Smooth muscle cell (in vitro differentiated cells): ENCODE data around the gene RBM38. TPM values are rescaled to one million over a fixed set of nuclear protein-coding genes. Genes with fewer than 3 reads are reported as not detected.

Source experiments
- DNase-seq: peaks from one replicate; lab custom pipeline; 2025; ENCODE audit not compliant: unreplicated experiment; lab: John Stamatoyannopoulos, UW
- H2AFZ ChIP-seq: fragments of 200-600 bp; sonication (generic); 2 replicates; pipeline ENCODE4 v1.6.0; 2016; ENCODE audit warnings: antibody characterized with exemption, low read depth, mild to moderate bottlenecking
- H3F3A ChIP-seq: fragments of 200-600 bp; sonication (generic); 2 replicates; pipeline ENCODE4 v1.6.0; 2017; ENCODE audit warnings: antibody characterized with exemption, low read depth
- H3K27ac ChIP-seq: fragments of 200-600 bp; sonication (generic); 2 replicates; pipeline ENCODE4 v1.5.1; 2016; ENCODE audit warnings: low read depth, mild to moderate bottlenecking
- H3K27me3 ChIP-seq: fragments of 200-600 bp; sonication (generic); 2 replicates; pipeline ENCODE4 v1.6.1; 2016; ENCODE audit warnings: low read depth, mild to moderate bottlenecking
- H3K36me3 ChIP-seq: fragments of 200-600 bp; sonication (generic); 2 replicates; pipeline ENCODE4 v1.5.1; 2016; ENCODE audit warnings: low read depth
- H3K4me1 ChIP-seq: fragments of 200-600 bp; sonication (generic); 2 replicates; pipeline ENCODE4 v1.5.1; 2016; ENCODE audit warnings: low read depth
- H3K4me2 ChIP-seq: fragments of 200-600 bp; sonication (generic); 2 replicates; pipeline ENCODE4 v1.6.0; 2016; ENCODE audit warnings: mild to moderate bottlenecking
- H3K4me3 ChIP-seq: fragments of 200-600 bp; sonication (generic); 2 replicates; pipeline ENCODE4 v1.5.1; 2016; ENCODE audit warnings: mild to moderate bottlenecking
- H3K79me2 ChIP-seq: fragments of 200-600 bp; sonication (generic); 2 replicates; pipeline ENCODE4 v1.6.0; 2016; ENCODE audit warnings: low read depth, mild to moderate bottlenecking
- H3K9ac ChIP-seq: fragments of 200-600 bp; sonication (generic); 2 replicates; pipeline ENCODE4 v1.6.0; 2016; ENCODE audit warnings: low read depth
- H3K9me3 ChIP-seq: fragments of 200-600 bp; sonication (generic); replicated peaks from 2 replicates; pipeline ENCODE4 v1.5.1; 2016; ENCODE audit warnings: low read depth
- H4K20me1 ChIP-seq: fragments of 200-600 bp; sonication (generic); 2 replicates; pipeline ENCODE4 v1.6.0; 2016; ENCODE audit warnings: low read depth
- CTCF ChIP-seq: fragments of 200-600 bp; sonication (generic); IDR thresholded peaks from 2 replicates; pipeline ENCODE4 v1.5.1; 2017; ENCODE audit warnings: borderline replicate concordance, mild to moderate bottlenecking, antibody characterized with exemption; ENCODE audit not compliant: insufficient read depth, poor library complexity, severe bottlenecking
- WGBS: methylation state at CpG from one replicate; pipeline ENCODE4 v1.1.7; 2016; ENCODE audit warnings: low lambda C conversion rate; 5-methylcytosine and 5-hydroxymethylcytosine counted together
- polyA plus RNA-seq: library from polyadenylated mRNA; unstranded; fragments of >200 nt; fragmentation: Nextera tagmentation; extraction: Ambion mirVana; gene quantifications from 2 replicates; pipeline ENCODE4 v1.2.1, GENCODE V29; 2016
- total RNA-seq: library from RNA; depleted of rRNA; stranded (reverse); fragments of >200 nt; gene quantifications from 2 replicates; pipeline ENCODE4 v1.2.3, GENCODE V29; 2014

The RBM38 gene
- total and polyA plus RNA-seq, 2 experiments from 2014 or later = 12.0 to 12.7 TPM

GRCh38 chr20:57426271-57426689 lies 35.1 kb downstream of the RBM38 start:
- Histone ChIP-seq H2AFZ (no peak overlapping the region), H3K4me3 (no peak overlapping the region), H3K27me3 (no peaks in the 10 kb centered on the region), H3K27ac (no peak overlapping the region), H3K79me2 (no peaks in the 10 kb centered on the region), H3K4me2 (no peak overlapping the region), H3K9ac (no peak overlapping the region), H3F3A (no peaks in the 10 kb centered on the region), H3K9me3 (no peaks in the 10 kb centered on the region), H3K4me1 (no peaks in the 10 kb centered on the region), H4K20me1 (no peaks in the 10 kb centered on the region), H3K36me3 (no peaks in the 10 kb centered on the region)
- 88% methylated on average over 13 of the region's 13 CpGs for WGBS
- no peak for TF ChIP-seq CTCF
- no peak for DNase-seq

- Histone ChIP-seq H2AFZ (no peak overlapping the region), H3K36me3 (no peaks in the 10 kb centered on the region), H3K27me3 (no peaks in the 10 kb centered on the region), H3K9ac (no peak overlapping the region), H3K4me3 (no peak overlapping the region), H3K4me1 (no peaks in the 10 kb centered on the region), H3K27ac (no peak overlapping the region), H3K4me2 (no peak overlapping the region), H3K9me3 (no peaks in the 10 kb centered on the region), H4K20me1 (no peaks in the 10 kb centered on the region), H3K79me2 (no peaks in the 10 kb centered on the region), H3F3A (no peaks in the 10 kb centered on the region)
- WGBS = 85% methylated on average over 7 of the region's 7 CpGs
- DNase-seq = no peak
- TF ChIP-seq CTCF = no peak
These were observed 35.6 kb downstream of the RBM38 start for GRCh38 chr20:57426831-57427230.

- no peak overlapping the region for H3K4me3 ChIP-seq
- H4K20me1 ChIP-seq = no peaks in the 10 kb centered on the region
- H3K36me3 ChIP-seq = no peaks in the 10 kb centered on the region
- H3F3A ChIP-seq = no peaks in the 10 kb centered on the region
- no peak overlapping the region for H3K9ac ChIP-seq
- no peaks in the 10 kb centered on the region for H3K27me3 ChIP-seq
- no peak overlapping the region for H3K4me2 ChIP-seq
- H3K79me2 ChIP-seq = no peaks in the 10 kb centered on the region
- H2AFZ ChIP-seq = no peak overlapping the region
- no peaks in the 10 kb centered on the region for H3K9me3 ChIP-seq
- no peak for TF ChIP-seq CTCF
- 91% methylated on average over 21 of the region's 21 CpGs for WGBS
- H3K27ac ChIP-seq = no peak overlapping the region
- no peaks in the 10 kb centered on the region for H3K4me1 ChIP-seq
- no peak for DNase-seq
These were observed 37.3 kb downstream of the RBM38 start for GRCh38 chr20:57428324-57429158.

GRCh38 chr20:57429159-57429496 lies 37.9 kb downstream of the RBM38 start:
- H3K4me1 ChIP-seq = no peaks in the 10 kb centered on the region

More at GRCh38 chr20:57429159-57429496, 37.9 kb downstream of the RBM38 start:
- no peak overlapping the region for H2AFZ ChIP-seq
- no peak for DNase-seq
- no peak overlapping the region for H3K4me2 ChIP-seq
- no peak overlapping the region for H3K4me3 ChIP-seq
- no peaks in the 10 kb centered on the region for H3K36me3 ChIP-seq
- no peak overlapping the region for H3K27ac ChIP-seq
- H3K9ac ChIP-seq = no peak overlapping the region
- H3K27me3 ChIP-seq = no peaks in the 10 kb centered on the region
- no peaks in the 10 kb centered on the region for H4K20me1 ChIP-seq
- 86% methylated on average over 11 of the region's 11 CpGs for WGBS
- no peaks in the 10 kb centered on the region for H3K9me3 ChIP-seq
- H3F3A ChIP-seq = no peaks in the 10 kb centered on the region
- no peaks in the 10 kb centered on the region for H3K79me2 ChIP-seq
- TF ChIP-seq CTCF = no peak
